IPS-15b (cell line): ENCODE results near the gene DIAPH3.
"Not testable (repeated sequence)": the region's sequence is repeated elsewhere in the genome, so short reads cannot be mapped to it uniquely, and the experiment has no call there.

ENCODE experiments used
- H3K27me3 ChIP-seq: one replicate; pipeline ENCODE4 v1.6.1; 2013; ENCODE audit warnings: low read length; ENCODE audit not compliant: control insufficient read depth, insufficient read depth
- H3K36me3 ChIP-seq: one replicate; pipeline ENCODE4 v1.6.1; 2013; ENCODE audit warnings: low read length; ENCODE audit not compliant: control insufficient read depth, insufficient read depth
- H3K4me1 ChIP-seq: one replicate; pipeline ENCODE4 v1.6.1; 2013; ENCODE audit warnings: mild to moderate bottlenecking, low read length; ENCODE audit not compliant: control insufficient read depth, insufficient read depth
- H3K4me3 ChIP-seq: one replicate; pipeline ENCODE4 v1.5.1; 2013; ENCODE audit warnings: low read depth, low read length
- H3K9ac ChIP-seq: one replicate; pipeline ENCODE4 v1.6.1; 2013; ENCODE audit warnings: low read depth, mild to moderate bottlenecking, low read length
- H3K9me3 ChIP-seq: one replicate; pipeline ENCODE4 v1.6.1; 2013; ENCODE audit warnings: mild to moderate bottlenecking, low read length; ENCODE audit not compliant: control insufficient read depth, insufficient read depth

Gene DIAPH3

DNA sequence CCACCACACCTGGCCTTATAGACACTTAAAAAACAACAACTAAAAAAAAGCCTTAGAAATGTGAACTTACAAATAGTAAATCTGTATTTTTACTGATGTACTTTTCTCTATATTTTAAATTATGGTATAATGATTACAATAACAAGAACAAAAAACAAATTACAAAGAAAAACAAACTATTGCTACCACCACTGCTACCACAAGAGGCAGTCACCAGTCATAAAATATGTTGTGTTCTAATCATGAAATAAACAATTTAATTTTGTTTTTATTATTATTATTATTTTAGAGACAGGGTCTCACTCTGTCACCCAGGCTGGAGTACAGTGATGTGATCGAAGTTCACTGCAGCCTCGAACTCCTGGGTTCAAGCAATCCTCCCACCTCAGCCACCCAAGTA is 72.2 kb downstream of the DIAPH3 start:
- Histone ChIP-seq H3K4me3 (no peak overlapping the region), H3K27me3 (no peaks in the 10 kb centered on the region), H3K36me3 (no peaks in the 10 kb centered on the region), H3K4me1 (no peaks in the 10 kb centered on the region), H3K9ac (no peak overlapping the region), H3K9me3 (no peaks in the 10 kb centered on the region)

GRCh38 chr13:60090574-60090973 is 73.2 kb downstream of the DIAPH3 start:
- no peaks in the 10 kb centered on the region for H3K36me3 ChIP-seq
- no peaks in the 10 kb centered on the region for H3K4me1 ChIP-seq
- H3K4me3 ChIP-seq = no peak overlapping the region
- no peak overlapping the region for H3K9ac ChIP-seq
- H3K27me3 ChIP-seq = no peaks in the 10 kb centered on the region
- no peaks in the 10 kb centered on the region for H3K9me3 ChIP-seq

DNA sequence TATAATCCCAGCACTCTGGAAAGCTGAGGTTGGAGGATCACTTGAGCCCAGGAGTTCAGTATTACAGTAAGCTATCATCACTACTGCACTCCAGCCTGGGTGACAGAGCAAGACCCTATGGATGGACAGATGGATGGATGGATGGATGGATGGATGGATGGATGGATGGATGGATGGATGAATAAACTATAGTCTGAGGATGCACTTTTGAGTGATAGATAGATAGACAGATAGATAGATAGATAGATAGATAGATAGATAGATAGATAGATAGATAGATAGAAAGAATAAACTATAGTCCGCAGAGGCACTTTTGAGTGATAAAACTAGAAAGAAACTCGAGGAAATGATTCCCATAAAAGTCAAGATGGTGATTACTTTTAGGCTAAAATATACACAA is 79.9 kb downstream of the DIAPH3 start:
- H3K4me1 ChIP-seq = not testable (repeated sequence)

DNA sequence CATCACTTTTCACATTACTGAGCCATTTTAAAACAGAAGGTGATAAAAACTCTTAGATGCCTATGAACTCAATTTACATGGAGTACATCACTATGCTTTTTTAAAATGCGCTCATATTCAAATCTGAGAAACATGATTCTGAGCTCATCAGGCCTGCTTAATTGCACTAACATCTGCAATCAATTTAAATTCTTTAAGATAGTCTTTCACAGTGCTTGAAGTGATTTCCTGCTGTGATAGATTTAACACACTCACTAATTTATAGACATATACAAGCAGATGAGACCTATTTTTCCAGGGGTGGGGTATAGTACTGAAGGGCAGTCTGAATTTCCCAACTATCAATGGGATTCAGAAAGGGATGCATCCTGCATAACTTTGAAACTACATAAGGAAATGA is 82.9 kb downstream of the DIAPH3 start:
- no peaks in the 10 kb centered on the region for H3K4me1 ChIP-seq
- no peaks in the 10 kb centered on the region for H3K27me3 ChIP-seq
- no peak overlapping the region for H3K9ac ChIP-seq
- H3K9me3 ChIP-seq = no peaks in the 10 kb centered on the region
- H3K36me3 ChIP-seq = no peaks in the 10 kb centered on the region
- no peak overlapping the region for H3K4me3 ChIP-seq

More for the DNA sequence above, 79.9 kb downstream of the DIAPH3 start:
- H3K9ac ChIP-seq, H3K4me3 ChIP-seq, H3K9me3 ChIP-seq, H3K27me3 ChIP-seq, H3K36me3 ChIP-seq: not testable (repeated sequence)

DNA sequence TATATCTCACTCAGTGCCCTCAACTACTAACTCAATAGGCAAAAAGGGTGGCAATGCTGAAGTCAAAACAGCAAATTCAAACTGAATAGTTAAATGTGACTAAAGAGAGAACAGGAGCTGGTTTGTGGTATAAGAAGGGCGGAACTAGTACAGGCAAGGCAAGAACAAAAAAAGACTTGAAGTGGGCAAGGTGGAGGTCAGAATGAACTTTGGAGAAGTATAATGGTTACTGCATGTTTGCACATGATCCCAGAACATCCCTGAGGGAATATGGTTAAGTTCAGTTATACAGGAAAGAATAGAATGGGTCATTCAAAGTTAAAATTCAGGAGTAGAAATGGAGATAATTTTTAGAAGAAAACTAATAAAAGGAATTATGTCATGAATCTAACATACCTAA is 85.5 kb downstream of the DIAPH3 start:
- H3K4me1 ChIP-seq = no peaks in the 10 kb centered on the region
- H3K36me3 ChIP-seq = no peaks in the 10 kb centered on the region
- no peaks in the 10 kb centered on the region for H3K27me3 ChIP-seq
- H3K9ac ChIP-seq = no peak overlapping the region
- H3K4me3 ChIP-seq = no peak overlapping the region
- no peaks in the 10 kb centered on the region for H3K9me3 ChIP-seq

DNA sequence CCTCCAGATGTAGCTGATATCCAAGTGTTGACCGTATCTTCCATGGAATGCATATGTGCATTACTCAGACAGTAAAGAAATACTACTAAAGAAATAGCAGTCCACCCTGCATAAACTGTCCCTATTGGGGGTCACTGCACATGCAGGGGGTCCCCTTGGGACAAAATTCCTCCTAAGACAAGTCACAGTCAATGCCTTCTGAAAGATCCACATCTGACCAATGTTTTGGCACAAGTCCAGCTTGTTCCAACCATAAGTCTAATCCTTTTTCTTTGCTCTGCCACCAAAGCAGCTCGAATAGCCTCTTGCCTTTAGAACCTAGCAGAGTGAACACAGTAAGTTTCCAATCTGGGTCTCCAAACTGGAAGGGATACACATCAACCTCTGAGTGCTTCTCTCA is 87.9 kb downstream of the DIAPH3 start:
- H3K36me3 ChIP-seq = no peaks in the 10 kb centered on the region
- H3K27me3 ChIP-seq = no peaks in the 10 kb centered on the region
- H3K9ac ChIP-seq = no peak overlapping the region
- H3K9me3 ChIP-seq = no peaks in the 10 kb centered on the region
- H3K4me1 ChIP-seq = no peaks in the 10 kb centered on the region
- no peak overlapping the region for H3K4me3 ChIP-seq

GRCh38 chr13:60074397-60074796 is 89.3 kb downstream of the DIAPH3 start:
- H3K9ac ChIP-seq = no peak overlapping the region
- no peaks in the 10 kb centered on the region for H3K4me1 ChIP-seq
- H3K27me3 ChIP-seq = no peaks in the 10 kb centered on the region
- H3K4me3 ChIP-seq = no peak overlapping the region
- no peaks in the 10 kb centered on the region for H3K9me3 ChIP-seq
- no peaks in the 10 kb centered on the region for H3K36me3 ChIP-seq

DNA sequence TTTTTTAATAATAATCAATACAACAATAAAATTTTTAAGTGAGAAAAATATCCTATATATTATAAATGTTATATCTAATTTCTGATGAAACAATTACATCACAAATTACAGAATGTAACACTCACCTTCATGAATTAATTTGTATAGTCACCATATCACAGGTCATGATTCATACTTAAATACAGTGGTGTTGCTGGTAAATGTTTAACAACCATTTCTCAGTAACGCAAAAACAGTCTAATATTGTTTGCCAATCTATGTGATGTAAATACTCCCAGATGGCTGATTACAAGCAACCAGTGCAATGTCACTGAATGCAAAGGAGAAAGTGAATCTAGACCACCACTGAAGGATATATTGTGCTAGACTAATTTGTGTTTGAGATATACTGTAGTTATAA is 97.5 kb downstream of the DIAPH3 start:
- H3K9ac ChIP-seq = no peak overlapping the region
- H3K4me1 ChIP-seq = peaks cover 7% of the 10 kb centered on the region
- H3K27me3 ChIP-seq = no peaks in the 10 kb centered on the region
- no peaks in the 10 kb centered on the region for H3K36me3 ChIP-seq
- no peak overlapping the region for H3K4me3 ChIP-seq
- H3K9me3 ChIP-seq = no peaks in the 10 kb centered on the region

DNA sequence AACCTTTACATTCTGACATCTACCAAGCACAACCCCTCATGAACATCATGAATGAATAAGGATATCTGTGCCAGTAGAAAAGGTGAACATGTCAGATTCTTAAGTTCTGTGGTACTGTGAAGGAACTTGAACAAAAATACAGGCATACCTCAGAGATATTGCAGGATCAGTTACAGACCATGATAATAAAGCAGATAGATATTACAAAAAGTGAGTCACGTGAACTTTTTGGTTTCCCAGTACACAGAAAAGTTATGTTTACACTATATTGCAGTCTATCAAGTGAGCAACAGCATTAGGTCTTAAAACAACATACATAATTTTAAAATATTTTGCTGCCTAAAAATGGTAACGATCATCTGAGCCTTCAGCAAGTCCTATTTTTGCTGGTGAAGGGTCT is 101.2 kb downstream of the DIAPH3 start:
- peaks cover 9% of the 10 kb centered on the region for H3K4me1 ChIP-seq
- no peaks in the 10 kb centered on the region for H3K36me3 ChIP-seq
- H3K4me3 ChIP-seq = no peak overlapping the region
- H3K27me3 ChIP-seq = no peaks in the 10 kb centered on the region
- no peaks in the 10 kb centered on the region for H3K9me3 ChIP-seq
- no peak overlapping the region for H3K9ac ChIP-seq

GRCh38 chr13:60061737-60062136 is 102.0 kb downstream of the DIAPH3 start:
- H3K27me3 ChIP-seq = no peaks in the 10 kb centered on the region
- H3K36me3 ChIP-seq = no peaks in the 10 kb centered on the region
- H3K9me3 ChIP-seq = no peaks in the 10 kb centered on the region
- H3K4me3 ChIP-seq = no peak overlapping the region
- peaks cover 9% of the 10 kb centered on the region for H3K4me1 ChIP-seq
- H3K9ac ChIP-seq = no peak overlapping the region

GRCh38 chr13:60051754-60052285 is 111.9 kb downstream of the DIAPH3 start:
- no peak overlapping the region for H3K4me3 ChIP-seq
- no peaks in the 10 kb centered on the region for H3K4me1 ChIP-seq
- no peaks in the 10 kb centered on the region for H3K36me3 ChIP-seq
- H3K27me3 ChIP-seq = no peaks in the 10 kb centered on the region
- no peak overlapping the region for H3K9ac ChIP-seq
- no peaks in the 10 kb centered on the region for H3K9me3 ChIP-seq

DNA sequence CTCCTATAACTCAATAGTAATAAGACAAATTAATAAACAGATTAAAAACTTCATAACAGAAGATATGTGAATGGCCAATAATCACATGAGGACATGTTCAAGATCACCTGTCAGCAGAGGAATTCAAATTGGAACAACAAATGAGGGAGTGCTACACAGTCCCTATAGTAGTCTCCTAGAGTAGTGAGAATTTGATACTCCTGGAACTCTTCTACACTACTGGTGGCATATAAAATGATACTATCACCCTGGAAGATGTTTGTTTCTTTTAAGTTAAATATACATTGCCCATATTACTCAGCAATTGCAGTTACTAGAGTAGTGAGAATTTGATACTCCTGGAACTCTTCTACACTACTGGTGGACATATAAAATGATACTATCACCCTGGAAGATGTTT is 115.4 kb downstream of the DIAPH3 start:
- H3K4me3 ChIP-seq, H3K36me3 ChIP-seq, H3K9ac ChIP-seq, H3K4me1 ChIP-seq, H3K27me3 ChIP-seq, H3K9me3 ChIP-seq: not testable (repeated sequence)

- Histone ChIP-seq H3K4me3 (no peak overlapping the region), H3K4me1 (no peaks in the 10 kb centered on the region), H3K27me3 (no peaks in the 10 kb centered on the region), H3K9me3 (no peaks in the 10 kb centered on the region), H3K9ac (no peak overlapping the region), H3K36me3 (no peaks in the 10 kb centered on the region)
These were observed 115.8 kb downstream of the DIAPH3 start for GRCh38 chr13:60047918-60048317.
